Stimulated activated naive CD4-positive, alpha-beta T cell treated with Interleukin-2 at 50 U/mL for 16 hours (primary cell): ENCODE results near the gene ADAM10.
"Not testable (repeated sequence)": the region's sequence is repeated elsewhere in the genome, so short reads cannot be mapped to it uniquely, and the experiment has no call there.

Source experiments
- DNase-seq: peaks from one replicate; lab custom pipeline; 2025; lab: John Stamatoyannopoulos, UW

The ADAM10 gene, protein sequence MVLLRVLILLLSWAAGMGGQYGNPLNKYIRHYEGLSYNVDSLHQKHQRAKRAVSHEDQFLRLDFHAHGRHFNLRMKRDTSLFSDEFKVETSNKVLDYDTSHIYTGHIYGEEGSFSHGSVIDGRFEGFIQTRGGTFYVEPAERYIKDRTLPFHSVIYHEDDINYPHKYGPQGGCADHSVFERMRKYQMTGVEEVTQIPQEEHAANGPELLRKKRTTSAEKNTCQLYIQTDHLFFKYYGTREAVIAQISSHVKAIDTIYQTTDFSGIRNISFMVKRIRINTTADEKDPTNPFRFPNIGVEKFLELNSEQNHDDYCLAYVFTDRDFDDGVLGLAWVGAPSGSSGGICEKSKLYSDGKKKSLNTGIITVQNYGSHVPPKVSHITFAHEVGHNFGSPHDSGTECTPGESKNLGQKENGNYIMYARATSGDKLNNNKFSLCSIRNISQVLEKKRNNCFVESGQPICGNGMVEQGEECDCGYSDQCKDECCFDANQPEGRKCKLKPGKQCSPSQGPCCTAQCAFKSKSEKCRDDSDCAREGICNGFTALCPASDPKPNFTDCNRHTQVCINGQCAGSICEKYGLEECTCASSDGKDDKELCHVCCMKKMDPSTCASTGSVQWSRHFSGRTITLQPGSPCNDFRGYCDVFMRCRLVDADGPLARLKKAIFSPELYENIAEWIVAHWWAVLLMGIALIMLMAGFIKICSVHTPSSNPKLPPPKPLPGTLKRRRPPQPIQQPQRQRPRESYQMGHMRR

DNA sequence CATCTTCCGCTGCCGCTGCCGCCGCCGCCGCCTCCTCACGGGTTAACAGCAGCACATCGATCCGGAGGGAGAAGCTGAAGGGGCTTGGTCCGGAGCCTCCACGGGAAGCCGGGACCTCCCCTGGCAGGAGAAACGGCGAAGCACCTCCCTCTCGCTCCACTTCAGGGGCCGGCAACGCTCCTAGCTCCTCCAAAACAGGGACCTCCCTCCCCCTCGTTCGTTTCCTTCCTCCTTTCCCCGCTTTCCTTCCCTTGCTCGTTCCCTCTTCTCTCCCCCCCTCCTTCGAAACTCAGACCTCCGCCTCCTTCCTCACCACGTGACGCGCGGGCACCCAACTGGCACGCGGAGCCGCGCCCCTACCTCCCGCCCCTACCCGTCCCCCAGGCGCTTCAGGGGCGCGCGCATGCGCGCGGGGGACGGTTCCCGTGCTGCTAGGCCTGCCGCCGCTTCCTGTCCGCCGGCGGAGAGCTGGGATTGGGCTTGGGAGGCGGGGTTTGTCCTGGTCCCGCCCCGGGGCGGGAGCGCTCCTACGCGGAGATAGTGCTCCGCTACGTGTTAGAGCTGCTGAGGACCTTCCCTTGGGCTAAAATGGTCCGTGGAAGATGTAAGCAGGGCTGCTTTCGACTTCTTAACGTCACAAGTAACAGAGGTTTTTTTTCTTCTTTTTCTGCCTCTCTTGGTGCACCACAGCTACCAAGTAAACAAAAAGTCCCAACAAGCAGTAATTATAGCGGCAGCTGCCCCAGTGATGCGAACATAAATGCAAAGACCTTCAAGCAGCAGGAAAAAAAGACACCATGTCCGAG is at the start of gene ADAM10:
ADAM10 (minus strand) TSS at position 176 of the 806 bp plus-strand sequence; CDS start at position 3, 173 bp downstream.
- DNase-seq: peak; percentile 97

- DNase-seq: no peak
Measured at GRCh38 chr15:58797505-58797904, 48.0 kb upstream of the ADAM10 start.

DNA sequence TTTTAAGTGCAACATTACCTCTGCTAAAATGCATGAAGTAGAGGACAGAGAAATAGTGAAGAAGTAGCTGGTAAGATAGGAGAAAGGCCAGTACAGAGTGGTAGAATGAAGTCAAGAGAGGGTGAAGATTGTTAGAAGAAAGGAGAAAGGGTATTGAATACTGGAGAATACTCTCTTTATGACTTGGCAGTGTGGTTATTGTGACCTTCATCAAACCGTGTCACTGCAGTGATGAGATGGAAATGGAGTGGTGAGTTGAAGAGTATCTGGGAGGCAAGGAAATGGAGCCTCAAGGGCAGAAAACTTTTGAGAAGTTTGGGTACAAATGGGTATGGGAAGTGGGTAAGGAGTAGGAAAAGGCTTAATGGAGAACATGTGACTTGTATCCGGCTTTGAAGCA is 46.3 kb upstream of the ADAM10 start:
- no peak for DNase-seq

DNA sequence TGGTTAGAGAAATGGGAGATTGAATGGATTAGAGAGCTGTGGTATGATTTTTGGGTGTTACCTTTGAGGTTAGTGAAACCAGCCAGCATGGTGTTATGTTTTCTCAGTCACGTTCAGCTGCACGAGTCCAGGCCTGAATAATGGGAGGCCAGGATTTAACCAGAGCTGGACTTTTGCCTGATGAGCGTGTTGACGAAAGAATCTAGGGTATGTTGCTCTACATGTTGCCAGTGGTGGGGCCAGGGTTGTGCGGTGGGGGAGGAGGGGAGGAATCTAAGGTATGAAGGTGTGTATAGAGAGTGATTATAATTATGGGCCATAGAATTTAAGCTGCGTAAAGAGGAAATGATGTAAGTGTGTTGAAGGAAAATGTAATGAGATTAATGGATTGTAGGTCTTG is 44.4 kb upstream of the ADAM10 start:
- DNase-seq: no peak

GRCh38 chr15:58788056-58788710 is 38.7 kb upstream of the ADAM10 start:
- DNase-seq: no peak

- no peak for DNase-seq
Measured at GRCh38 chr15:58785355-58785754, 35.8 kb upstream of the ADAM10 start.

DNA sequence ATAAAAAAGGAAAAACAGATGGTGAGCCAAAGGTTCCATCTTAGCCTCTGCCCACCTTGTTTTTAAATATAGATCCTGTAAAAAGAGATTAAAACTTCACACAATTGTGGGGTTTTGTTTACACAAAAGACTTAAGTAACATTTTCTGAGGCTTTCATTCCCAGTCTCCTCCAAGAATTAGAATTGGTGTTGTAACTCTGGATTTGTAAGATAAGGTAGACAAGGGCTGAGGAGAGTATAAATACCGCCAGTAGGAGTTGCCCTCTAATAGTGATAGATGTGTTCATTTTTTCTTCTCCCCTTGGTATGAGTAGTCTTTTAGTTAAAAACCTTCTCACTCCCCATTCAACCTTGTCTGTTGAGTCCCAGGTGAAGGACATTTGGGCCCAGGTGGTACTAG is 30.0 kb upstream of the ADAM10 start:
- DNase-seq: no peak

GRCh38 chr15:58777107-58777506 is 27.6 kb upstream of the ADAM10 start:
- no peak for DNase-seq

DNA sequence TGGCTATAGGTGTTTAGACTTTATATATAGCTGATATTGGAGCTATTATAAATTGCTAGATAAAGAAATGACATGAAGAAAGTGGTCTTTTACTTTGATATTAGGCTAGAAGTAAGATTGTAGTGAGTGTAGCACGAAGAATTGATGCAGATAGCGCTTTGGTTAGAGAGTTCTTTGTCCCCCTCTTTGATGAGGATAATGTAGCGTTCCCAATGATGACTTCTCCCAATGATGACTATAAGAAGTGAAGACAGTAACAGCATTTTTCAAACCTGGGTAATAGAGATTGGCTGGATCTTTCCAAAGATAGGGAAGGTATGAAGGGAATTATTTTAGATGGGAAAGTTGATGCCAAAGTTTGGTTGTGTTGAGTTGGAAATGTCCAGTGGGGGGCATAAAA is 25.9 kb upstream of the ADAM10 start:
- no peak for DNase-seq

DNA sequence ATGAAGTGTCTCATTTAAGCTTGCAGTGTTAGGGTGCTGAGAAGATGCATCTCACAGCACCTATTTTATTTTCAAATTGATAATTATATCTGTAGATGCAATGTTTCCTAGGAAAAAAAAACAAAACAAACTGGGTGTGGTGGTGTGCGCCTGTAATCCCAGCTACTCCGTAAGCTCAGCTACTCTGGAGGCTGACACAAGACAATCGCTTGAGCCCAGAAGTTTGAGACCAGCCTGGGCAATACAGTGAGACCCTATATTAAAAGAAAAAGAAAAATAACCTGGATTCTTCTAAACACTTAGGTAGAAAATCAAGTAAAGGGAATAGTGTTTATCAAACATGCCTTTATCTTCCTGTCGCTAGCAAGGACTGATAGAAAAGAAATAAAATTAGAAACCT is 23.5 kb upstream of the ADAM10 start:
- no peak for DNase-seq

GRCh38 chr15:58771621-58772250 is 22.2 kb upstream of the ADAM10 start:
- DNase-seq: no peak

DNA sequence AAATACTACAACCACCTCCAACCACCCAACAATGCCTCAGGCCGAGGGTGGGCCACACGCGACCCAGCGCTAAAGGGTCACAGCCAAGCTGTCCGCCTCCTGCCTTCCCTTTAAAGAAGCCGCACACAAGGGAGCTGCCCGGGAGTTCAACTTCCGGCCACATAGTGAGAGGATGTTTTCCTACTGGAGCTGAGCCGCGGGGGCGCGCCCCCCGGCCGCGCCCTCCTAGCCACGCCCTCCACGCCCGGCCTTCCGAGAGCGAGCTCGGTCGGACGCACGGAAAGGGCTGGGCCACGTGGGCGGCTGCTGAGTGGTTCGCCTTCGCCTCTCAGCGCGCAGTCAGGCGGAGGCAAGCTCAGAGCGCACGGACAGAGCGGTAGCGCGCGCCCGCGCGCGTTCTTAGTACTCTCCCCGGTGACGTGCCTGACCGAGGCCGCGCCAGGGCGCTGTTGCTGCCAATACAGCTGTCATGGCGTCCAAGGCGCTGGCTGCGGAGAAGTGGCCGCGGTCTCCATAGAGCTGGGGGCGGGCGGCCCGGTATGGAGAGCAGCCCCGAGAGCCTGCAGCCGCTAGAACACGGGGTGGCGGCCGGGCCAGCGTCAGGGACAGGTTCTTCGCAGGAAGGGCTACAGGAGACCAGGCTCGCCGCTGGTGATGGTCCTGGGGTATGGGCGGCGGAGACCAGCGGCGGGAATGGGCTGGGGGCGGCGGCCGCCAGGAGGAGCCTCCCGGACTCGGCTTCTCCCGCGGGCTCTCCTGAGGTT is 21.5 kb upstream of the ADAM10 start, which contains the start of gene MINDY2:
MINDY2 (plus strand) TSS at position 446 of the 764 bp plus-strand sequence; CDS start at position 540, 94 bp downstream.
- peak; percentile 92 for DNase-seq

GRCh38 chr15:58770519-58770856 is 21.0 kb upstream of the ADAM10 start:
- DNase-seq: no peak

DNA sequence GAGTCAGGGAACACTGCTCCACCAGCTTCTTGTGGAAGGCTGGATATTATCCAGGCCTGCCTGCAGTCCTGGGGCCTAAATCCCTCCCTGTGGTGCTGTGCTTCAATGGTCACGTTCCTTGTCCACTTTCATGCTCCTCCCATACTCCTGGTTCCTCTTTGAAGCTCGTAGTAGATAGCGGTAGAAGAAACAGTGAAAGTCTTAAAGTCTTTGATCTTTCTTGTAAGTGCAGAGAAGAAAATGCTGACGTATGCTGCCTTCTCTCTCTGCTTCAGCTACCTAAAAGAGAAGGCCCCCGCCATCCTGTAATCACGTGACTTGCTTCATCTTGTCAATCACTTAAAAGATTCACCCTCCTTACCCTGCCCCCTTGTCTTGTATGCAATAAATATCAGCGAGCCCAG is 19.1 kb upstream of the ADAM10 start:
- DNase-seq: not testable (repeated sequence)

DNA sequence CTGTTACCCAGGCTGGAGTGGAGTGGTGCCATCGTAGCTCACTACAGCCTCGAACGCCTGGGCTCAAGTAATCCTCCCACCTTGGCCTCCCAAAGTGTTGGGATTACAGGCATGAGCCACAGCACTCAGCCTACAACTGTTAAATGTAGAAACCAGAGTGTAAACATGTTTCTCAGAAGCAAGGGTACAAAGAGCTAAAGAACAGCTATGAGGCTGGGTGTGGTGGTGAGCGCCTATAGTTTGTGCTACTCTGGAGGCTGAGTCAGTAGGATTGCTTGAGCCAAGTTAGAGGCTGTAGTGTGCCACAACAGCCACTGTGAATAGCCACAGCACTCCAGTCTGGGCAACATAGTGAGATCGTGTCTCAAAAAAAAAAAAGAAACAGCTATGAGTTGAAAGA is 16.8 kb upstream of the ADAM10 start:
- DNase-seq: no peak

- no peak for DNase-seq
Measured at GRCh38 chr15:58764468-58764867, 15.0 kb upstream of the ADAM10 start.

GRCh38 chr15:58762731-58763130 is 13.2 kb upstream of the ADAM10 start:
- no peak for DNase-seq

- no peak for DNase-seq
Measured at GRCh38 chr15:58762285-58762684, 12.8 kb upstream of the ADAM10 start.

GRCh38 chr15:58761010-58761388 is 11.5 kb upstream of the ADAM10 start:
- no peak for DNase-seq

- no peak for DNase-seq
Measured at GRCh38 chr15:58760385-58761009, 11.0 kb upstream of the ADAM10 start.
